Measurements from ENCODE around the gene KCNG3. TPM values are rescaled to one million over a fixed set of nuclear protein-coding genes. Genes with fewer than 3 reads are reported as not detected.

The KCNG3 gene
- total RNA-seq, 1 donor from 2014 or later = not detected

DNA sequence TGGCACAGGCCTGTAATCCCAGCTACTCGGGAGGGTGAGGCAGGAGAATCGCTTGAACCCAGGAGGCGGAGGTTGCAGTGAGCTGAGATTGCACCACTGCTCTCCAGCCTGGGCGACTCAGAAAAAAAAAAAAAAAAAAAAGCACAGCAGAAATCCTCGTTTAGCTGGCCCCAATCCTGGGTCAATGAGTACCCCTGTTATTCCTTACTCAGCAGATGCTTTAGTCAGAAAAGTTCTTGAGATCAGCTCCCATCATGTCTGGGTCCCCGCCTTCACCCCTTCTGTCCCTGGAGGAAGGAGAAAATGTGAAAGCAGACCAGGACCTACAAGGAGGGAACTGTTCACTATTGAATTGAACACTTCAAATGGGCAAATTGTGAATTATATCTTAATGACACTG lies 16.4 kb upstream of the KCNG3 start:
- DNase-seq (ENCODE audit: low read depth, low spot score) = no peak
- Mint-ChIP-seq H3K4me1 (peaks cover 14% of the 10 kb centered on the region), H3K27ac (ENCODE audit: unreplicated experiment) (no peak overlapping the region), H3K9me3 (peaks cover 2% of the 10 kb centered on the region), H3K4me3 (no peak overlapping the region), H3K36me3 (ENCODE audit: low read depth) (no peaks in the 10 kb centered on the region), H3K27me3 (ENCODE audit: low read depth) (no peaks in the 10 kb centered on the region)
- TF ChIP-seq CTCF (conservative IDR thresholded peaks at IDR 0.05) = no peak

DNA sequence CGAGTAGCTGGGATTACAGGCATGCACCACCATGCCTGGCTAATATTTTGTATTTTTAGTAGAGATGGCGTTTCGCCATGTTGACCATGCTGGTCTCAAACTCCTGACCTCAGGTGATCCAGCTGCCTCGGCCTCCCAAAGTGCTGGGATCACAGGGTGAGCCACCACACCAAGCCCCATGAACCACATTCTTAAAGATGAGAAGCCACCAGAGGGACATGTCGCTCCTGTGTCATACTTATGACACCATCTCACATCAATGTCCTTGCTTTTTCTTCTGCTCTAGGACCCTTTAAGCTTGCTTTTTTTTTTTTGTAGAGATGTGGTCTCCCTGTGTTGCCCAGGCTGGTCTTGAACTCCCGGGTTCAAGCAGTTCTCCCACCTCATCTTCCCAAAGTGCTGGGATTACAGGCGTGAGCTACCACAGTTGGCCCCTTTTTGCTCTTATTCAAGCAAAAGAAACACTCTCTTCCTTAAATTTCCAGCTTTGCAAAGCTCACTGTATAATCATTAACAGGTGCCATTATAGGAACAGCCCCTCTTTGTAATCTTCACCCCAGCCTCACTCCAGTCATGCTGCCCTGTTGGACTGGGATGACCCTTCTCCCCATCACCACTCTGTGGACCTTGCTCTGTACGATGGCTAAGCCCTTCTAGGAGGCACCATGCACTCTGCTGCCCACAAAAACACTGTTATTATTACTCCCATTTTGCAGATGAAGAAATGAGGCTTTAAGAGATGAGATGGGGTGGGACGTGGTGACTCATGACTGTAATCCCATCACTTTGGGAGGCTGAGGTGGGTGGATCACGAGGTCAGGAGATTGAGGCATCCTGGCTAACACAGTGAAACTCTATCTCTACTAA lies 10.8 kb upstream of the KCNG3 start:
- H3K36me3 Mint-ChIP-seq (ENCODE audit: low read depth) = no peaks in the 10 kb centered on the region
- no peak overlapping the region for H3K27ac Mint-ChIP-seq (ENCODE audit: unreplicated experiment)
- H3K9me3 Mint-ChIP-seq = no peaks in the 10 kb centered on the region
- H3K4me1 Mint-ChIP-seq = no peaks in the 10 kb centered on the region
- DNase-seq (ENCODE audit: low read depth, low spot score) = no peak
- no peak overlapping the region for H3K4me3 Mint-ChIP-seq
- no peak for TF ChIP-seq CTCF (conservative IDR thresholded peaks at IDR 0.05)
- H3K27me3 Mint-ChIP-seq (ENCODE audit: low read depth) = no peaks in the 10 kb centered on the region

DNA sequence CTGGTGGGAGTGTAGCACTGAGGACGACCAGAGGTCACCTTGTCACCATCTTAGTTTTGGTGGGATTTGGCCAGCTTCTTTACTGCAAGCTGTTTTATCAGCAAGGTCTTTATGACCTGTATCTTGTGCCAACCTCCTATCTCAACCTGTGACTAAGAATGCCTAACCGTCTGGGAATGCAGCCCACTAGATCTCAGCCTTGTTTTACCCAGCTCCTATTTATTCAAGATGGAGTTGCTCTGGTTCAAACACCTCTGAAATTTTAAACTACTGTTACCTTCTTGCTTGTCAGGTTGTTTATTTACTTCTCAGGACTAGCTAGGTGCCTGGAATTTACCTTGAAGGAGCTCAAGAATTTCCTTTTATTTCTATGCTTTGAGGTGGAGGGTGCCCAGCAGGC lies 9.5 kb upstream of the KCNG3 start:
- Mint-ChIP-seq H3K36me3 (ENCODE audit: low read depth) (no peaks in the 10 kb centered on the region), H3K27ac (ENCODE audit: unreplicated experiment) (no peak overlapping the region), H3K4me3 (no peak overlapping the region), H3K27me3 (ENCODE audit: low read depth) (no peaks in the 10 kb centered on the region), H3K4me1 (no peaks in the 10 kb centered on the region), H3K9me3 (no peaks in the 10 kb centered on the region)
- no peak for DNase-seq (ENCODE audit: low read depth, low spot score)
- TF ChIP-seq CTCF (conservative IDR thresholded peaks at IDR 0.05) = no peak

DNA sequence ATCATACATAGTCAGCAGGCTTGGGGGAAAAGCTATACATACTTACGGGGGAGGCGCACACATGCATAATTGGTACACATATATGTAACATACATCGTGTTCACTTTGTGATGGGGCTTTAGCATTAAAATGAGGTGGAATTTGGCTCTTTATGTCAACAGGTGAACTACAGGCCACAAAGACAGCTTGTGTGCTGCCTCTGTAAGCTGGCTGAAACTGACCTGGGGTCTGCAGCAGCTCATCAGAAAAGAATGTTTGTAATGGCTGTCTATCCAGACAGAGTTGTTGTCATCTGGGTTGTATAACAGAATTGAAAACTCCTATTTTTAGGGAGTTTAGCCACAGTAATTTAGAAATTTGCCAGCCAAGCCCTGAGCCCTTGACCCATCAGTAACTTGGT lies 4.7 kb upstream of the KCNG3 start:
- Mint-ChIP-seq H3K27me3 (ENCODE audit: low read depth) (peaks cover 23% of the 10 kb centered on the region), H3K4me3 (no peak overlapping the region), H3K9me3 (no peaks in the 10 kb centered on the region), H3K4me1 (peaks cover 8% of the 10 kb centered on the region), H3K27ac (ENCODE audit: unreplicated experiment) (no peak overlapping the region), H3K36me3 (ENCODE audit: low read depth) (no peaks in the 10 kb centered on the region)
- DNase-seq (ENCODE audit: low read depth, low spot score) = no peak
- no peak for TF ChIP-seq CTCF (conservative IDR thresholded peaks at IDR 0.05)

GRCh38 chr2:42495611-42496010 lies 1.8 kb upstream of the KCNG3 start:
- no peaks in the 10 kb centered on the region for H3K9me3 Mint-ChIP-seq
- H3K4me1 Mint-ChIP-seq = peaks cover 8% of the 10 kb centered on the region
- no peak for DNase-seq (ENCODE audit: low read depth, low spot score)
- H3K36me3 Mint-ChIP-seq (ENCODE audit: low read depth) = no peaks in the 10 kb centered on the region
- no peak overlapping the region for H3K4me3 Mint-ChIP-seq
- H3K27me3 Mint-ChIP-seq (ENCODE audit: low read depth) = peaks cover 50% of the 10 kb centered on the region
- TF ChIP-seq CTCF (conservative IDR thresholded peaks at IDR 0.05) = no peak
- H3K27ac Mint-ChIP-seq (ENCODE audit: unreplicated experiment) = no peak overlapping the region
